ENCODE results near the gene NDUFAF7. TPM values are rescaled to one million over a fixed set of nuclear protein-coding genes. Genes with fewer than 3 reads are reported as not detected.
"Not testable (repeated sequence)": the region's sequence is repeated elsewhere in the genome, so short reads cannot be mapped to it uniquely, and the experiment has no call there.

Gene NDUFAF7
- total RNA-seq, 2 experiments from 2014 or later, result 18.1 to 24.8 TPM

GRCh38 chr2:37274359-37274965, 43.0 kb downstream of the NDUFAF7 start:
- no peak overlapping the region for H3K27ac Mint-ChIP-seq
- CTCF ChIA-PET, result no interaction called here
- peaks cover 11% of the 10 kb centered on the region for H3K36me3 Mint-ChIP-seq

GRCh38 chr2:37276291-37276690, 44.8 kb downstream of the NDUFAF7 start:
- no peak overlapping the region for H3K27ac Mint-ChIP-seq
- no peak for ATAC-seq
- no peaks in the 10 kb centered on the region for H3K27me3 Mint-ChIP-seq
- no peaks in the 10 kb centered on the region for H3K9me3 Mint-ChIP-seq (ENCODE audit: low read depth)
- no peaks in the 10 kb centered on the region for H3K4me1 Mint-ChIP-seq
- no peak overlapping the region for H3K4me3 Mint-ChIP-seq
- CTCF ChIA-PET, result no interaction called here
- peaks cover 12% of the 10 kb centered on the region for H3K36me3 Mint-ChIP-seq
- DNase-seq, result no peak

More at GRCh38 chr2:37274359-37274965, 43.0 kb downstream of the NDUFAF7 start:
- no peak overlapping the region for H3K4me3 Mint-ChIP-seq
- no peaks in the 10 kb centered on the region for H3K27me3 Mint-ChIP-seq
- no peak for DNase-seq
- no peaks in the 10 kb centered on the region for H3K4me1 Mint-ChIP-seq
- H3K9me3 Mint-ChIP-seq (ENCODE audit: low read depth), result no peaks in the 10 kb centered on the region
- ATAC-seq, result no peak

GRCh38 chr2:37281916-37282315, 50.5 kb downstream of the NDUFAF7 start:
- H3K4me1 Mint-ChIP-seq, result no peaks in the 10 kb centered on the region
- CTCF ChIA-PET, result no interaction called here
- no peak overlapping the region for H3K27ac Mint-ChIP-seq
- peaks cover 9% of the 10 kb centered on the region for H3K36me3 Mint-ChIP-seq
- no peaks in the 10 kb centered on the region for H3K27me3 Mint-ChIP-seq
- H3K9me3 Mint-ChIP-seq (ENCODE audit: low read depth), result no peaks in the 10 kb centered on the region
- DNase-seq (no peak), ATAC-seq (no peak)
- no peak overlapping the region for H3K4me3 Mint-ChIP-seq

GRCh38 chr2:37282746-37283145, 51.3 kb downstream of the NDUFAF7 start:
- Mint-ChIP-seq H3K36me3 (peaks cover 12% of the 10 kb centered on the region), H3K9me3 (ENCODE audit: low read depth) (no peaks in the 10 kb centered on the region), H3K27me3 (no peaks in the 10 kb centered on the region), H3K4me1 (no peaks in the 10 kb centered on the region), H3K4me3 (no peak overlapping the region), H3K27ac (no peak overlapping the region)
- DNase-seq (no peak), ATAC-seq (no peak)
- CTCF ChIA-PET, result no interaction called here

- Mint-ChIP-seq H3K4me1 (no peaks in the 10 kb centered on the region), H3K27ac (no peak overlapping the region), H3K27me3 (no peaks in the 10 kb centered on the region), H3K4me3 (no peak overlapping the region), H3K9me3 (ENCODE audit: low read depth) (no peaks in the 10 kb centered on the region), H3K36me3 (peaks cover 14% of the 10 kb centered on the region)
- ATAC-seq (no peak), DNase-seq (no peak)
- CTCF ChIA-PET, result no interaction called here
These were observed 51.7 kb downstream of the NDUFAF7 start for GRCh38 chr2:37283207-37283606.

- H3K27me3 Mint-ChIP-seq, result no peaks in the 10 kb centered on the region
- no peak overlapping the region for H3K4me3 Mint-ChIP-seq
These were observed 52.9 kb downstream of the NDUFAF7 start for GRCh38 chr2:37284381-37284780.

GRCh38 chr2:37287966-37288365, 56.5 kb downstream of the NDUFAF7 start:
- ATAC-seq (no peak), DNase-seq (no peak)
- H3K4me3 Mint-ChIP-seq, result no peak overlapping the region
- no peaks in the 10 kb centered on the region for H3K27me3 Mint-ChIP-seq
- H3K36me3 Mint-ChIP-seq, result peaks cover 12% of the 10 kb centered on the region
- CTCF ChIA-PET, result interaction anchor here (0.6 to 1.4 kb wide), 3 partner anchors 88 to 327 kb away, joined by 3 read pairs; no protein-coding TSS in a partner anchor
- no peak overlapping the region for H3K27ac Mint-ChIP-seq
- H3K9me3 Mint-ChIP-seq (ENCODE audit: low read depth), result no peaks in the 10 kb centered on the region
- no peaks in the 10 kb centered on the region for H3K4me1 Mint-ChIP-seq

More at GRCh38 chr2:37284381-37284780, 52.9 kb downstream of the NDUFAF7 start:
- Mint-ChIP-seq H3K27ac (no peak overlapping the region), H3K9me3 (ENCODE audit: low read depth) (no peaks in the 10 kb centered on the region), H3K4me1 (no peaks in the 10 kb centered on the region), H3K36me3 (peaks cover 16% of the 10 kb centered on the region)
- CTCF ChIA-PET, result interaction anchor here (1.4 kb wide), 1 partner anchor 40 kb away, joined by 3 read pairs; no protein-coding TSS in a partner anchor
- ATAC-seq, result no peak
- no peak for DNase-seq

- Mint-ChIP-seq H3K27me3 (no peaks in the 10 kb centered on the region), H3K27ac (no peak overlapping the region), H3K4me3 (no peak overlapping the region), H3K36me3 (peaks cover 12% of the 10 kb centered on the region), H3K4me1 (no peaks in the 10 kb centered on the region), H3K9me3 (ENCODE audit: low read depth) (no peaks in the 10 kb centered on the region)
- CTCF ChIA-PET, result no interaction called here
- DNase-seq (no peak), ATAC-seq (no peak)
These were observed 60.2 kb downstream of the NDUFAF7 start for GRCh38 chr2:37291680-37292079.

GRCh38 chr2:37294858-37295257, 63.4 kb downstream of the NDUFAF7 start:
- H3K4me3 Mint-ChIP-seq; DNase-seq; H3K27ac Mint-ChIP-seq; ATAC-seq; H3K4me1 Mint-ChIP-seq; H3K9me3 Mint-ChIP-seq (ENCODE audit: low read depth); H3K27me3 Mint-ChIP-seq; CTCF ChIA-PET: not testable (repeated sequence)
- H3K36me3 Mint-ChIP-seq, result peaks cover 10% of the 10 kb centered on the region

- no peak overlapping the region for H3K4me3 Mint-ChIP-seq
- no peak overlapping the region for H3K27ac Mint-ChIP-seq
- no peak for ATAC-seq
- H3K9me3 Mint-ChIP-seq (ENCODE audit: low read depth), result no peaks in the 10 kb centered on the region
- H3K4me1 Mint-ChIP-seq, result no peaks in the 10 kb centered on the region
- H3K27me3 Mint-ChIP-seq, result no peaks in the 10 kb centered on the region
- H3K36me3 Mint-ChIP-seq, result peaks cover 11% of the 10 kb centered on the region
- no peak for DNase-seq
- CTCF ChIA-PET, result no interaction called here
These were observed 64.1 kb downstream of the NDUFAF7 start for GRCh38 chr2:37295469-37296073.

- CTCF ChIA-PET, result no interaction called here
- H3K4me3 Mint-ChIP-seq, result no peak overlapping the region
- H3K4me1 Mint-ChIP-seq, result no peaks in the 10 kb centered on the region
- DNase-seq, result no peak
- ATAC-seq, result no peak
- H3K36me3 Mint-ChIP-seq, result peaks cover 7% of the 10 kb centered on the region
- no peaks in the 10 kb centered on the region for H3K9me3 Mint-ChIP-seq (ENCODE audit: low read depth)
- H3K27me3 Mint-ChIP-seq, result no peaks in the 10 kb centered on the region
- no peak overlapping the region for H3K27ac Mint-ChIP-seq
These were observed 66.2 kb downstream of the NDUFAF7 start for GRCh38 chr2:37297632-37298031.

Other genes with a start within 250 kb of the NDUFAF7 start
- gene HEATR5B, start 147.3 kb upstream of the NDUFAF7 start, total RNA-seq, result 10 to 100 TPM; 14.8 to 15.2 TPM
- gene GPATCH11, start 147.1 kb upstream of the NDUFAF7 start, total RNA-seq, result 10 to 100 TPM in 1 of 2 experiments, 1 to 10 TPM in 1; 9.9 to 12.8 TPM
- 100 to 1,000 TPM; 115 to 175 TPM for gene EIF2AK2, start 74.7 kb upstream of the NDUFAF7 start, total RNA-seq
- gene SULT6B1, start 43.0 kb upstream of the NDUFAF7 start, total RNA-seq, result not detected
- gene CEBPZOS, start 35.2 kb upstream of the NDUFAF7 start, total RNA-seq, result 10 to 100 TPM; 35.6 to 37.9 TPM
- 10 to 100 TPM; 52.2 to 73.3 TPM for gene CEBPZ, start 62 bp upstream of the NDUFAF7 start, total RNA-seq
- 10 to 100 TPM; 26.0 to 39.6 TPM for gene PRKD3, start 93.2 kb downstream of the NDUFAF7 start, total RNA-seq
- gene QPCT, start 113.0 kb downstream of the NDUFAF7 start, total RNA-seq, result 1 to 10 TPM in 1 of 2 experiments, not detected in 1; 1.9 TPM

All from activated CD8-positive, alpha-beta memory T cell treated with anti-CD3 and anti-CD28 coated beads, Interleukin-2, amount 10 ng/mL, durations not matched to agents 7 days and 5 days (primary cell).